GM18909 (cell line): ENCODE data around the gene IL19.
"Not testable (repeated sequence)": the region's sequence is repeated elsewhere in the genome, so short reads cannot be mapped to it uniquely, and the experiment has no call there.

Source experiments
- ATAC-seq: cut with Tn5 transposase; IDR thresholded peaks from one replicate; pipeline ENCODE4 v1.9.1; 2021; ENCODE audit warnings: mild to moderate bottlenecking; ENCODE audit not compliant: unreplicated experiment, poor library complexity

The IL19 gene

GRCh38 chr1:206739411-206740076 lies 31.0 kb upstream of the IL19 start:
- ATAC-seq = peak; percentile 87

GRCh38 chr1:206741142-206741701 lies 29.4 kb upstream of the IL19 start:
- no peak for ATAC-seq

- no peak for ATAC-seq
These were observed 27.7 kb upstream of the IL19 start for GRCh38 chr1:206742719-206743383.

GRCh38 chr1:206744683-206745082 lies 25.9 kb upstream of the IL19 start:
- no peak for ATAC-seq

- no peak for ATAC-seq
These were observed 25.3 kb upstream of the IL19 start for GRCh38 chr1:206745301-206745700.

GRCh38 chr1:206748348-206749030 lies 22.1 kb upstream of the IL19 start:
- no peak for ATAC-seq

- no peak for ATAC-seq
These were observed 18.7 kb upstream of the IL19 start for GRCh38 chr1:206751891-206752290.

GRCh38 chr1:206752481-206752880 lies 18.1 kb upstream of the IL19 start:
- no peak for ATAC-seq

- no peak for ATAC-seq
These were observed 17.4 kb upstream of the IL19 start for GRCh38 chr1:206753141-206753540.

- no peak for ATAC-seq
These were observed 16.6 kb upstream of the IL19 start for GRCh38 chr1:206754011-206754410.

GRCh38 chr1:206757524-206758266 lies 12.9 kb upstream of the IL19 start:
- ATAC-seq = no peak

GRCh38 chr1:206760590-206760989 lies 10.0 kb upstream of the IL19 start:
- no peak for ATAC-seq

- no peak for ATAC-seq
These were observed 9.3 kb upstream of the IL19 start for GRCh38 chr1:206761159-206761768.

- ATAC-seq = not testable (repeated sequence)
These were observed 7.7 kb upstream of the IL19 start for GRCh38 chr1:206762741-206763364.

GRCh38 chr1:206765771-206766170 lies 4.8 kb upstream of the IL19 start:
- ATAC-seq = not testable (repeated sequence)

- ATAC-seq = peak; percentile 46
These were observed 4.2 kb upstream of the IL19 start for GRCh38 chr1:206766251-206766856.

- ATAC-seq = peak; percentile 17
These were observed 1.9 kb upstream of the IL19 start for GRCh38 chr1:206768472-206769303.

- ATAC-seq = peak; percentile 69
These were observed 1.3 kb upstream of the IL19 start for GRCh38 chr1:206769304-206769731.
